PFSK-1 (cell line): Measurements from ENCODE around the gene EXOC4.

Experiments
- FOXP2 ChIP-seq: optimal IDR thresholded peaks from 2 replicates; pipeline ENCODE3; 2011; ENCODE audit warnings: borderline replicate concordance, control low read depth, inconsistent platforms; ENCODE audit not compliant: insufficient read depth; ENCODE audit errors: extremely low read length, extremely low read depth
- POLR2AphosphoS5 ChIP-seq: IDR thresholded peaks from 2 replicates; pipeline ENCODE4 v1.6.1; 2012; ENCODE audit warnings: low read depth, mild to moderate bottlenecking, control low read depth, low read length, moderate library complexity
- SIN3A ChIP-seq: IDR thresholded peaks from 2 replicates; pipeline ENCODE4 v1.6.1; 2012; ENCODE audit warnings: mild to moderate bottlenecking, low read length, moderate library complexity, borderline replicate concordance; ENCODE audit not compliant: insufficient read depth
- TAF1 ChIP-seq: IDR thresholded peaks from 2 replicates; pipeline ENCODE4 v1.6.1; 2012; ENCODE audit warnings: low read length, control low read depth, borderline replicate concordance; ENCODE audit not compliant: insufficient read depth
- TF ChIP-seq, protein P1 (sequence below), 2 experiments: IDR thresholded peaks; 2 replicates each; pipeline versions ENCODE4 v1.6.1 to v1.8.0; 2011 to 2012; ENCODE audit warnings: low read depth in 2 of 2, low read length in 2 of 2, control low read depth in 1 of 2, inconsistent platforms in 1 of 2, mild to moderate bottlenecking in 1 of 2, moderate library complexity in 1 of 2; ENCODE audit not compliant: insufficient read depth in 1 of 2

EXOC4 gene

GRCh38 chr7:133504825-133505224 is 251.9 kb downstream of the EXOC4 start:
- TF ChIP-seq, protein P1, sequence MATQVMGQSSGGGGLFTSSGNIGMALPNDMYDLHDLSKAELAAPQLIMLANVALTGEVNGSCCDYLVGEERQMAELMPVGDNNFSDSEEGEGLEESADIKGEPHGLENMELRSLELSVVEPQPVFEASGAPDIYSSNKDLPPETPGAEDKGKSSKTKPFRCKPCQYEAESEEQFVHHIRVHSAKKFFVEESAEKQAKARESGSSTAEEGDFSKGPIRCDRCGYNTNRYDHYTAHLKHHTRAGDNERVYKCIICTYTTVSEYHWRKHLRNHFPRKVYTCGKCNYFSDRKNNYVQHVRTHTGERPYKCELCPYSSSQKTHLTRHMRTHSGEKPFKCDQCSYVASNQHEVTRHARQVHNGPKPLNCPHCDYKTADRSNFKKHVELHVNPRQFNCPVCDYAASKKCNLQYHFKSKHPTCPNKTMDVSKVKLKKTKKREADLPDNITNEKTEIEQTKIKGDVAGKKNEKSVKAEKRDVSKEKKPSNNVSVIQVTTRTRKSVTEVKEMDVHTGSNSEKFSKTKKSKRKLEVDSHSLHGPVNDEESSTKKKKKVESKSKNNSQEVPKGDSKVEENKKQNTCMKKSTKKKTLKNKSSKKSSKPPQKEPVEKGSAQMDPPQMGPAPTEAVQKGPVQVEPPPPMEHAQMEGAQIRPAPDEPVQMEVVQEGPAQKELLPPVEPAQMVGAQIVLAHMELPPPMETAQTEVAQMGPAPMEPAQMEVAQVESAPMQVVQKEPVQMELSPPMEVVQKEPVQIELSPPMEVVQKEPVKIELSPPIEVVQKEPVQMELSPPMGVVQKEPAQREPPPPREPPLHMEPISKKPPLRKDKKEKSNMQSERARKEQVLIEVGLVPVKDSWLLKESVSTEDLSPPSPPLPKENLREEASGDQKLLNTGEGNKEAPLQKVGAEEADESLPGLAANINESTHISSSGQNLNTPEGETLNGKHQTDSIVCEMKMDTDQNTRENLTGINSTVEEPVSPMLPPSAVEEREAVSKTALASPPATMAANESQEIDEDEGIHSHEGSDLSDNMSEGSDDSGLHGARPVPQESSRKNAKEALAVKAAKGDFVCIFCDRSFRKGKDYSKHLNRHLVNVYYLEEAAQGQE (IDR thresholded peaks at IDR 0.05; ENCODE audit: insufficient read depth in 1 of 2, low read depth in 2 of 2, low read length in 2 of 2), result no peak
- no peak for TF ChIP-seq FOXP2
- TF ChIP-seq POLR2AphosphoS5, result no peak
- no peak for TF ChIP-seq SIN3A
- no peak for TF ChIP-seq TAF1

DNA sequence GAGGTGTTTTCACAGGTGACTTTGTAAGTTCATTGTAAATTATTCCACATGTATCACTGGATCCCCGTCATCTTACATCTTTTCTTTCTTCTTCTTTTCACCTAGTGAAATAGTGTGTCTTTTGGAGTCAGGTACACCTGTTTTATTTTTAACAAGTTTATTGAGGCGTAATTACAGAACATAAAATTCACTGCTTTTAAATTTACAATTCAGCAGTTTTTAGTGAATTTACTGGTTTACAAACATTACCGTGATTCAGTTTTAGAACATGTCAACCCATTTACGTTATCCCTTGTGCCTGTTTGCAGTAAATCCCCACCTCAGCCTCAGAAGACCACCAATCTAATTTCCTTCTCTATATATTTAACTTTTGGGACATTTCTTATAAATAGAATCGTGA is 256.9 kb downstream of the EXOC4 start:
- no peak for TF ChIP-seq FOXP2

GRCh38 chr7:133510326-133511055 is 257.6 kb downstream of the EXOC4 start:
- TF ChIP-seq FOXP2, result no peak
- no peak for TF ChIP-seq TAF1
- TF ChIP-seq POLR2AphosphoS5, result no peak
- TF ChIP-seq, protein P1 (IDR thresholded peaks at IDR 0.05; ENCODE audit: insufficient read depth in 1 of 2, low read depth in 2 of 2, low read length in 2 of 2), result no peak
- no peak for TF ChIP-seq SIN3A

- TF ChIP-seq FOXP2 (no peak), TAF1 (no peak), SIN3A (no peak), POLR2AphosphoS5 (no peak)
- TF ChIP-seq, protein P1 (IDR thresholded peaks at IDR 0.05; ENCODE audit: insufficient read depth in 1 of 2, low read depth in 2 of 2, low read length in 2 of 2), result no peak
These were observed 258.4 kb downstream of the EXOC4 start for GRCh38 chr7:133511252-133511651.

DNA sequence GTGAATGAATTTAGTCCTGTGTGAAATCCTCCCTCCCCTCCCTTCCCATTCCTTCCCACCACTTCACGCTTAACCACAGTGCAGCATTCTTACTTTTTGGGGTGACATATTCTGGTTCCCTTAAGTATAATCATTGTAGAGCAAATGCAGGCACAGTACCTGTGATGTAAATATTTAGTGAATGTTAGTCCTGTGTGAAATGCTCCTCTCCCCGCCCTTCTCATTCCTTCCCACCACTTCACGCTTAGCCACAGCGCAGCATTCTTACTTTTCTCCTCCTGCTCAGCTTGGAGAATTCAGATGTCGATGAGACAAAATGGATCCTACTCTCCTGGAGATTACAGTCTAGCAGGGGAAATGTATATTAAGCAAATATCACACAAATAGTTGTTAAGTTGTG is 258.8 kb downstream of the EXOC4 start:
- TF ChIP-seq, protein P1 (IDR thresholded peaks at IDR 0.05; ENCODE audit: insufficient read depth in 1 of 2, low read depth in 2 of 2, low read length in 2 of 2), result no peak
- TF ChIP-seq POLR2AphosphoS5 (no peak), FOXP2 (no peak), SIN3A (no peak)
